HCT116 (cell line): Measurements from ENCODE around the gene ITSN1.

Experiments used
- CTCF ChIP-seq, 3 experiments: fragments of 200-600 bp in 1 of 3; sonication (generic) in 1 of 3; IDR thresholded peaks in 2 of 3; conservative IDR thresholded peaks in 1 of 3; 2 replicates each; pipeline ENCODE4 v1.5.1; 2012 to 2017; ENCODE audit warnings: low read depth in 2 of 3, low read length in 2 of 3, antibody characterized with exemption in 1 of 3, borderline replicate concordance in 1 of 3, control low read depth in 1 of 3, mild to moderate bottlenecking in 1 of 3, mixed read lengths in 1 of 3, mixed run types in 1 of 3, moderate library complexity in 1 of 3; ENCODE audit not compliant: insufficient read depth in 1 of 3
- EZH2 ChIP-seq: fragments of 200-600 bp; sonication (generic); IDR thresholded peaks from 2 replicates; pipeline ENCODE4 v1.6.1; 2017; ENCODE audit warnings: antibody characterized with exemption, mixed run types
- EZH2phosphoT487 ChIP-seq: fragments of 200-600 bp; IDR thresholded peaks from 2 replicates; pipeline ENCODE4 v1.6.1; 2018; ENCODE audit warnings: antibody characterized with exemption, borderline replicate concordance
- POLR2A ChIP-seq: IDR thresholded peaks from 2 replicates; pipeline ENCODE4 v1.7.0; 2011; ENCODE audit warnings: borderline replicate concordance; ENCODE audit not compliant: insufficient read depth, insufficient read length; ENCODE audit errors: extremely low read depth
- POLR2AphosphoS5 ChIP-seq: IDR thresholded peaks from 2 replicates; pipeline ENCODE4 v1.6.1; 2011; ENCODE audit warnings: mild to moderate bottlenecking, low read depth, low read length, moderate library complexity
- RAD21 ChIP-seq: IDR thresholded peaks from 2 replicates; pipeline ENCODE4 v1.6.1; 2012; ENCODE audit warnings: low read depth, mild to moderate bottlenecking
- REST ChIP-seq: IDR thresholded peaks from 2 replicates; pipeline ENCODE4 v1.6.1; 2012; ENCODE audit warnings: low read depth
- SIN3A ChIP-seq: IDR thresholded peaks from 2 replicates; pipeline ENCODE4 v1.6.1; 2012; ENCODE audit warnings: low read depth
- SP1 ChIP-seq: IDR thresholded peaks from 2 replicates; pipeline ENCODE4 v1.6.1; 2012; ENCODE audit warnings: low read depth
- SRF ChIP-seq: IDR thresholded peaks from 2 replicates; pipeline ENCODE4 v1.6.1; 2012; ENCODE audit warnings: low read depth
- YY1 ChIP-seq: IDR thresholded peaks from 2 replicates; pipeline ENCODE4 v1.6.1; 2011; ENCODE audit warnings: low read length, low read depth, moderate library complexity, mild to moderate bottlenecking; ENCODE audit not compliant: insufficient replicate concordance; ENCODE audit errors: extremely low read depth
- ZBTB33 ChIP-seq: IDR thresholded peaks from 2 replicates; pipeline ENCODE4 v1.6.1; 2011; ENCODE audit warnings: mild to moderate bottlenecking, low read length, moderate library complexity; ENCODE audit not compliant: insufficient replicate concordance; ENCODE audit errors: extremely low read depth

- TF ChIP-seq ZBTB33 (no peak), CTCF (IDR thresholded peaks at IDR 0.05 in 2 of 3, conservative IDR thresholded peaks at IDR 0.05 in 1 of 3; ENCODE audit: borderline replicate concordance in 1 of 3, insufficient read depth in 1 of 3, low read depth in 2 of 3, low read length in 2 of 3) (no peak), POLR2A (no peak), POLR2AphosphoS5 (no peak), SP1 (no peak), RAD21 (no peak), SRF (no peak), EZH2 (no peak), EZH2phosphoT487 (no peak), YY1 (no peak), SIN3A (no peak), REST (no peak)
These were observed 125.7 kb downstream of the ITSN1 start for GRCh38 chr21:33767960-33768359.
